NCI-H345 treated with DMSO at 0.1 percent for 48 hours (cell line): ENCODE data around the gene NFIA.

Experiments
- DNase-seq: peaks from one replicate; lab custom pipeline; 2025; ENCODE audit not compliant: unreplicated experiment; lab: John Stamatoyannopoulos, UW

NFIA gene

GRCh38 chr1:61143821-61144424 lies 61.6 kb downstream of the NFIA start:
- no peak for DNase-seq

- no peak for DNase-seq
Observed at GRCh38 chr1:61149010-61149860, 66.9 kb downstream of the NFIA start.

DNA sequence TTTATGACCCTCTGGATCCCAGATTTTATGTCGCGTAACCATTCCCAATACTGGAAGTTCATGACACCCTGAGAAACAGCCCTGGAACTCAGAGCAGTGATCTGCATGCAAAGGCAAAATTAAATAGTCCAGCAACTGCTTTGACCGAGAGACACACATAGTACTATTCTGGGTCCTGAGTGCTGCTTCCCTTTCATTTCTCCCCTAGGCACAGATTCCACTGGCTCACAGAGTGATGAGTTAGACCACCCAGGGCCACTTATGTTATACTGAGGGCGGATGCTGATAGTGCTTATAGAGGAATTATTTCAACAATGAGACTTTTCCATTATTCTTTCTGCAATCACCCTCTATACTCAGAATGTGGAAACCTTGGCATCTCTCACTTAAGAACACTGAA lies 69.2 kb downstream of the NFIA start:
- DNase-seq: no peak

DNA sequence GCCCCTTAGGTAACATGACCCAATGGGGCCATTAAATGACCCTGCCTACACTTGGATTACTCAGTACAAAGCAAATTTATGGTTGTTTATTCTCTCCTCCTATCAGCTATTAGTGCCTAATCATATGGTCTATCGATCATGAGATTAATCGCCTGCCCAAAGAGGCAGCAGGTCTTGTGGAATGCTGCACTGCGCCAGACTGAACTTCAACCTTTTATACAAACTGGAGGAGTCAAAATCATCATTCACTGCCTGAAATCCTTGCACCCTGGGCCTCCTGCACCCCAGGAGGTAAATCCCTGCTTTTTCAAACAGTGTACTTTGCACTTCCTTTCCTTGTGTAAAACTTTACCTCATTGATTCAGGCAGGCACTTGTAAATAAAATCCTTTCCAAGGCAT lies 69.7 kb downstream of the NFIA start:
- no peak for DNase-seq

- DNase-seq: no peak
Observed at GRCh38 chr1:61152469-61153105, 70.2 kb downstream of the NFIA start.

GRCh38 chr1:61156576-61157467 lies 74.5 kb downstream of the NFIA start:
- no peak for DNase-seq

DNA sequence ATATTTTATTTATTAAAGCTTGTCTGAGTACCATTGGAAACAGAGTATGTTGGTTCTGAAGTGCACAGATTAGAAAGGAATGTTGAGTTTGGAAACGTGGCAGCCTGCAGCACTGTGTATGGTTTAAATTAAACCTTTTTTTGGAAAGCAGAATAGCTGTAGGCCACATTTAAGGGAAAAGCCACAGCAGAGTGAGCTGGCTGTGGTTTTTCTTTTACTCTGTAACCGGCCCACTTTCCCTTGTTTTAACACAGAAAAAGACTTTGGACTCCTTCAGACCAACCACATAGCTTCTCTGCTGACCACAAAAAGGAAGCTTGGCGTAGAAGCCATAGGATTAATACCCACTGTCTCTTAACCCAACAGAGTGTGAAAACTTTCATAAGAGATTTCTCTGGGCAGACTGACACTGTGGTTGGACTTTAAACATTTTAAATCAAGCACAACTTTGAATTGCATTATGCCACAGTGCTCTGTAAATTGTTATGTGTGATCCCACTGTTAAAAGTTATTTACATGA lies 75.2 kb downstream of the NFIA start:
- no peak for DNase-seq

GRCh38 chr1:61158591-61158990 lies 76.2 kb downstream of the NFIA start:
- no peak for DNase-seq

- no peak for DNase-seq
Observed at GRCh38 chr1:61160526-61160925, 78.2 kb downstream of the NFIA start.

DNA sequence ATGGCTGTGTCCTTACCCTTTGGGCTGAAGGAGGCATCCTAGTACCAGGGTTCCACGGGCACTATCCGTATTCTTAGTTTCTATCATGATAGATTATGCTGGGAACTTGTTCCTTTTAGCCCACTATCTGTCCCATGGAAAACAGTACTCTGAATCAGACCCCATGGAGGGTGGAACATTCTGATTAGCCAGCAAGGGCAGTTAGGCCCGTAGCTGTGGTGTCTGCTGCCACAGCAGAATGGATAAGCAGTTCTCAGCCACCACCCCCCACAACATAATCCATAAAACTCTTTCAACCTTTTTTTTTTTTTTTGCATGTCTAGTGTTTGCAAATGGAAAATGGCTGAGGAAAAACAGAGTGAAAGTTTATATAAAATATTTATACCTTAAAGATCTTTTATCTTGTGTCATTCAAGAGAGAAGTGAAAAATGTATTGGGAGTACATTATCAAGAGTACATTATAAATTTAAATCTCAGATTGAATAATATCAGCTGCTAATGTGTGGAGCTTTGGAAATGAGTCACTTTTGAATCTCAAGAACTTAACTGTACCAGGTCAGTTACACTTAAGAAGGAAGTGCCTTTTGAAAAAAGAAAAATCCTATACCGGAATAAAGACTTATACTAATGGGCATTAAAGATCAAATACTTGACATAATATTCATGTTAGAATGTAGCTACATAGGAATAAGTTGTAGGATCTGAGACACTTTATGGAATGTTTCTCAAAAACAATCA lies 80.3 kb downstream of the NFIA start:
- DNase-seq: no peak

- no peak for DNase-seq
Observed at GRCh38 chr1:61163355-61163754, 81.0 kb downstream of the NFIA start.

DNA sequence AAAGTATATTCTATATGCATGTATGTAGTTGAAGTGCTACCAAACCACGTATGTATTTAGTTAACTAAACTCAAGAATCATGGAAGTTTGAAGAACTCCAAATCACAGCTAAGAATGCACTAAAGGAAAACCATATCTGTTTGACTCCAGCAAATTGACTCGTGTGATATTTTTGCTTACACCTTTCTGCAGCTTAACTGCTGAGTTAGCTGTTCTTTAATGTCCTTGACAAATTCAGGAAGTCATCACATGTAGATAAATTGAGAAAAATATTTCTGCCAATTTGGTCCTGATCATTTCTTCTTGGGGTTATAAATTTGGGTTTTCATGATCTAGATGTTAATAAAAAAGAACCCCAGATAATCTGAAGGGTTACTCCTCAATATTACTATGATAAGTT lies 83.0 kb downstream of the NFIA start:
- DNase-seq: no peak

GRCh38 chr1:61167309-61167708 lies 84.9 kb downstream of the NFIA start:
- no peak for DNase-seq

GRCh38 chr1:61169045-61169444 lies 86.7 kb downstream of the NFIA start:
- no peak for DNase-seq

GRCh38 chr1:61169634-61170033 lies 87.3 kb downstream of the NFIA start:
- DNase-seq: no peak

DNA sequence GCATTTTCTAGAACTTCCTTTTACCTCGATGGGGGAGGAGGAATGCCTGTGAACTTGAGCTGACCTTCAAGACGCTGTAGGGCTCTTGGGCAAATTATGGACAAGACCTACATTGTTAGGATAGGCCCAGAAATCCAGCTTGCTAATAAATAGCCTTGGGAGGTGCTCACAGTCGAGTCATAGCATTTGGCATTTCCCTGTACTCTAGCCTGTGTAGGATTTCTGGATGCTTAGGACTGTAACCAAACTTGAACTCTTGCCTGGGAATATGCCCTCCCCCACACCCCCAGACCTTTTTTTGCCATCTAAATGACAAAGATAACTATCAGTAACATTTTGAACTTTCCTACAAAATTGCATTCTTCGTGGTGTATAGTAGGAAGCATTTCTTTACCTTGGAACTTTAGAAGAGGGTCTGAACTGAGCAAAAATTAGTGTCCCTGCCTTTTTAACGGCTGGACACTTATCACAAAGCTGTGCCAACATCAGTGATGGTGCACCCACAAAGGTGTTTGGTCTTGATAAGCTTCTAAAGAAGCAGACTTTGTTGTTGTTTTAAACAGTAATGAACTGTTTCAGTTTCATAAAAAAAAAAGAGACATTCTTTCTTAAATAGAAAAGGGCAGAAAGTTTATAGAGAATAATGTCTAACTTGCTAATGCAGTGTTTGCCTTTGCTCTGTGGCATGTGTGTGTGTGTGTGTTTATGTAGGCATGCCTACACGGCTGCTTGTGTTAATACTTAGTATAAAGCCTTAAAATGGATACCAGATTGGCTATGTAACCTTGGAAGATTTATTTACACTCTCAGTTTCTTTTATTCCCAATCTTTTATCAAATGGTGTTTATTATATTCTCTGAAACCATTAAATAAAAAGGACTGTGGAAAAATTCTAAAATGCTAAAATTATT lies 88.2 kb downstream of the NFIA start:
- no peak for DNase-seq

GRCh38 chr1:61171346-61171745 lies 89.0 kb downstream of the NFIA start:
- no peak for DNase-seq

DNA sequence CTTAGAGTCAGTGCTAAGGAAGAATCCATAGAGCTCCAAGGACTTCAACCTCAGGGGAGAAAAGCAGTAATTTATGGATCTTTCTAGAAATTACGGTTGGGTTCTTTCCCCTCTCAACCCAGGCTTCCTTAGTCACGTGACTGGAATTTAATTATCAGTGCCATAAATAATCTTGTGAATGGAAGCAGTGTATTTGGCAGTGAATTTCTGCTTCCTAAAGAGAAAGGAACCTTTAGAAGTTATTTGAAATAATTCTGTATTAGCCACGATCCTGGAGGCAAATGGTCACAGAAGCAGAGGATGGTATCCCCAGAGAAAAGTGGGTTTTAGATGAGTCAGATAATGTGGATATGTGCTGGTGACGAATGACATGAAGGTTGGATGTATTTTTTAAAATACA lies 89.6 kb downstream of the NFIA start:
- DNase-seq: no peak

- DNase-seq: no peak
Observed at GRCh38 chr1:61173118-61173517, 90.8 kb downstream of the NFIA start.
